Activated CD4-positive, alpha-beta memory T cell treated with anti-CD3 and anti-CD28 coated beads, Interleukin-2, amount 10 ng/mL, durations not matched to agents 7 days and 5 days (primary cell): ENCODE data around the gene YIF1B. TPM values are rescaled to one million over a fixed set of nuclear protein-coding genes. Genes with fewer than 3 reads are reported as not detected.

Experiments used
- CTCF ChIA-PET: fragments of 350-600 bp; sonication (Branson Sonifier 250); formaldehyde crosslinking; loops from one replicate; lab custom pipeline; 2021; ENCODE audit warnings: antibody characterized with exemption, inconsistent platforms; lab: Charles Lee
- POLR2A ChIA-PET: fragments of 350-600 bp; sonication (Branson Sonifier 250); formaldehyde crosslinking; loops from one replicate; lab custom pipeline; 2021; ENCODE audit warnings: antibody characterized with exemption; lab: Charles Lee
- DNase-seq: peaks from one replicate; pipeline ENCODE4 v3.0.0-alpha.2; 2020
- H3K27ac Mint-ChIP-seq: one replicate; pipeline ENCODE4 v1.8.0; 2021; ENCODE audit warnings: mild to moderate bottlenecking, mixed read lengths
- H3K27me3 Mint-ChIP-seq: one replicate; pipeline ENCODE4 v1.8.0; 2021; ENCODE audit warnings: mixed read lengths
- H3K36me3 Mint-ChIP-seq: one replicate; pipeline ENCODE4 v1.8.0; 2021; ENCODE audit warnings: low read depth, mixed read lengths
- H3K4me1 Mint-ChIP-seq: one replicate; pipeline ENCODE4 v1.8.0; 2021; ENCODE audit warnings: mixed read lengths
- H3K4me3 Mint-ChIP-seq: one replicate; pipeline ENCODE4 v1.8.0; 2021; ENCODE audit warnings: mild to moderate bottlenecking, mixed read lengths
- H3K9me3 Mint-ChIP-seq: one replicate; pipeline ENCODE4 v1.8.0; 2021; ENCODE audit warnings: mixed read lengths
- total RNA-seq, 2 experiments: library from RNA; stranded (reverse); gene quantifications; one replicate each; pipeline ENCODE4 v1.2.3, GENCODE V29; 2021

The YIF1B gene
- total RNA-seq, 2 experiments from 2014 or later, result 75.4 to 76.1 TPM

DNA sequence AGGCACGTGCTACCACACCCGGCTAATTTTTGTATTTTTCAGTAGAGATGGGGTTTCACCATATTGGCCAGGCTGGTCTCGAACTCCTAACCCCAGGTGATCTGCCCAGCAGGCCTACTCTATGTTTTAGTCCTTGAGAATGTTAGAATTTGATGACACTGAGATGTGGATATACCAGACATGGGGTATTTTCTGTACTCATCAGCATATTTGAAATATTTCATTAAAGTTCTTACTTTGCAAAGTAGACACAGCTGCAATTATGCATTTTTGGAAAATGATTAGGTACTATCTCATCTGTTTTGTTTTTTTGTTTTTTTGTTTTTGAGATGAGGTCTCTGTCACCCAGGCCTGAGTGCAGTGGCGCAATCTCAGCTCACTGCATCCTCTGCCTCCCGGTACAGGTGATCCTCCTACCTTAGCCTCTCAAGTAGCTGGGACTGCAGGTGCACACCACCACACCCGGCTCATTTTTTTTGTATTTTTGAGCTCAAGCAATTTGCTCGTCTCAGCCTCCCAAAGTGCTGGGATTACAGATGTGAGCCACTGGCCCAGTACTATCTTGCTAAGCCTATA, 38.7 kb downstream of the YIF1B start:
- ChIA-PET POLR2A (no interaction called here), CTCF (interaction anchor here (1.5 kb wide), 1 partner anchor 33 kb away, joined by 4 read pairs; no protein-coding TSS in a partner anchor)
- H3K9me3 Mint-ChIP-seq, result no peaks in the 10 kb centered on the region
- H3K27ac Mint-ChIP-seq, result no peak overlapping the region
- H3K4me3 Mint-ChIP-seq, result no peak overlapping the region
- H3K36me3 Mint-ChIP-seq, result no peaks in the 10 kb centered on the region
- no peaks in the 10 kb centered on the region for H3K27me3 Mint-ChIP-seq
- DNase-seq, result no peak
- peaks cover 5% of the 10 kb centered on the region for H3K4me1 Mint-ChIP-seq

DNA sequence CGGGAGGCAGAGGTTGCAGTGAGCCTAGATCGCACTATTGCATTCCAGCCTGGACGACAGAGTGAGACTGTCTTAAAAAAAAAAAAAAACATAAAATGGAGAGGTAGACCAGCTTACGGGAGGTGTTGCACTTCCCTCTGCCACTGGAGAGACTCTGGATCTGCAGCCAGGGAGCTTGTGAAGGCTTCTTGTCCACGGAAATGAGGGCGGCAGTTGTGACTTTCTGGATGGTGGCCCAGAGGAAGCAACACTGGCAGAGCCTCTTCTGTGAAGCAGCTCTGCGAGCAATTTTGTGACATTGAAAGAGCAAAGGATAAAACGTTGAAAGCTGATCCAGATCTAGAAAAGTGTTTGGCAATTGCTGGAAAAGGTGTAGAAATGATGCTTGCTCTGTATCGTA, 41.0 kb downstream of the YIF1B start:
- ChIA-PET CTCF (no interaction called here), POLR2A (interaction anchor here (1.1 kb wide), 1 partner anchor 9 kb away, joined by 3 read pairs; no protein-coding TSS in a partner anchor)
- no peaks in the 10 kb centered on the region for H3K36me3 Mint-ChIP-seq
- H3K27me3 Mint-ChIP-seq, result no peaks in the 10 kb centered on the region
- H3K9me3 Mint-ChIP-seq, result no peaks in the 10 kb centered on the region
- no peak overlapping the region for H3K4me3 Mint-ChIP-seq
- H3K4me1 Mint-ChIP-seq, result no peaks in the 10 kb centered on the region
- no peak for DNase-seq
- H3K27ac Mint-ChIP-seq, result no peak overlapping the region

DNA sequence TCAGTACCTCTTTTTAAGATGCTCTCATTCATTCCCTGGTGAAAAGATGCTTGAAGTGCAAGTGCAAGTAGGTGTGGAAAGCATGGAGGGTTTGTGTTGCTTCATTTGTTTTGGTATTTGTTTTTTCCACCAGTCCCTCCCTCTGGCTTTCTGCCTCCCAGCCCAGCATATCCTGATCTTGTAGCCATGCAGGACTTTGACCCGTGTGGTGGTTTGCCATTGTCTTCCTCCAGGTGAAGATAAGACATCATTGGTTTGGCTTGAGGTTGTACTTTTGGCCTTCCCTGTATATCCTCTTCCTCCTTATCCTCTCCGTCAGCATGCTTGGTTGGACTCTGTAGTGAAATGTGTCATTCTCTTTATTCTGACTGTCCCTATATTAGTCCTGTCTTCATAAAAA, 42.2 kb downstream of the YIF1B start:
- Mint-ChIP-seq H3K9me3 (no peaks in the 10 kb centered on the region), H3K36me3 (no peaks in the 10 kb centered on the region), H3K27me3 (no peaks in the 10 kb centered on the region), H3K4me3 (no peak overlapping the region), H3K4me1 (no peaks in the 10 kb centered on the region), H3K27ac (no peak overlapping the region)
- ChIA-PET POLR2A (no interaction called here), CTCF (no interaction called here)
- DNase-seq, result no peak

- no peaks in the 10 kb centered on the region for H3K27me3 Mint-ChIP-seq
- H3K4me3 Mint-ChIP-seq, result no peak overlapping the region
- DNase-seq, result no peak
- CTCF ChIA-PET, result interaction anchor here (1.1 kb wide), 1 partner anchor 13 kb away, joined by 4 read pairs; no protein-coding TSS in a partner anchor
- POLR2A ChIA-PET, result no interaction called here
- no peaks in the 10 kb centered on the region for H3K36me3 Mint-ChIP-seq
- no peak overlapping the region for H3K27ac Mint-ChIP-seq
- H3K4me1 Mint-ChIP-seq, result no peaks in the 10 kb centered on the region
- no peaks in the 10 kb centered on the region for H3K9me3 Mint-ChIP-seq
Observed at GRCh38 chr19:38270587-38271167, 45.1 kb downstream of the YIF1B start.

DNA sequence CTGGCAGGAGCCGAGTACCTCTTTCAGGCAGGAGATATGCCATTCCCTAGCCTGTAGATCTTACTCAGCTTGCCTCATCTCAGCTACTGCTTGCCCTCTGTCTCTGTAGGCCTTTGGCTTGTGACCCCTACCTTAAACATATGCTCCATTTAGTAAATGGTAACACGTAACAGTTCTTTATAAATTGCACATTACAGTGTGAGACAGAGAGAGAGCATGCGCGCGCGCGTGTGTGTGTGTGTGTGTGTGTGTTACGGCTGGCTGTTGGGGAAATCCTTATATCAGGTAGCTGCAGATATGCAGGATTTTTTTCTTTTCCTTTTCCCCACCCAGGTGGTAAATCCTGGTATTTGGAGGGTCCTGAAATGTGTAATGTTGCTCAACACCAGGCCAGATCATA, 47.2 kb downstream of the YIF1B start:
- DNase-seq, result no peak
- Mint-ChIP-seq H3K9me3 (no peaks in the 10 kb centered on the region), H3K27ac (no peak overlapping the region), H3K27me3 (peaks cover 6% of the 10 kb centered on the region), H3K36me3 (no peaks in the 10 kb centered on the region), H3K4me1 (peaks cover 12% of the 10 kb centered on the region), H3K4me3 (no peak overlapping the region)
- ChIA-PET POLR2A (no interaction called here), CTCF (interaction anchor here (1.2 kb wide), 1 partner anchor 35 kb away, joined by 5 read pairs; no protein-coding TSS in a partner anchor)

DNA sequence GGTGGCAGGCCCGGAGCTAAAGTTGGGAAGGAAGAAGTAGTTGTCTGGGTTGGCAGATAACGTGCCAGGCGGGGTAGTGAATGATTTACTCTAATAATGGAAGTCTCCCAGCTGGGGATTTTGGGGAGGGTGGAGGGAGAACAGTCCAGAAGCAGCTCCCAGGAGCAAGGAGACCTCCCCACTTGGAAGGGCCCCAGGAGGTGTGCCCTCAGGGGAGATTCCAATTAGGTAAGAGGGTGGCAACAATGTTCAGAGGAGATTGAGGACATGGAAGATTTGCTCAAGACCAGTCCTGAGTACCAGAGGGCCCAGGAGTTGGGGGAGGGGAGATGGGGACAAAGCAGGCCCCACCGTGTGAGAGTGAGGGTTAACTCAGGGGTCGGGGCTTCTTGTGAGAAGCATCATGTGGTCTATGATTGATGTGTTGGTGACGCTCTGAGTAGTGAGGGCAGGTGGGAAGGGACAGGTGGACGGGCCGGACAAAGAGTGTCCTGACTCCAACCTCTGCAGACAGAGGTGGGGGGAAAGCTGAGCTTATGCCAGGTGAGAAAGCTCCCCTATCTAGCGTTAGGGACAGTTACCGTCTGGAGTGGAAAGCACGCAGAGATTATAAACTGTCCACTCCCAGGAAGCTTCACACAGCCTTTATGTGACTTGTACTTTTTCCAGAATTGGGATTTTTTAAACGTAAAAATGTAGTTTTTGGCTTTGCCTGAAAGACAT, 47.8 kb downstream of the YIF1B start:
- Mint-ChIP-seq H3K27me3 (peaks cover 6% of the 10 kb centered on the region), H3K4me3 (no peak overlapping the region), H3K36me3 (no peaks in the 10 kb centered on the region), H3K4me1 (peaks cover 15% of the 10 kb centered on the region), H3K27ac (no peak overlapping the region), H3K9me3 (no peaks in the 10 kb centered on the region)
- CTCF ChIA-PET, result interaction anchor here (1.2 kb wide), 1 partner anchor 35 kb away, joined by 5 read pairs; no protein-coding TSS in a partner anchor
- POLR2A ChIA-PET, result no interaction called here
- DNase-seq, result no peak

DNA sequence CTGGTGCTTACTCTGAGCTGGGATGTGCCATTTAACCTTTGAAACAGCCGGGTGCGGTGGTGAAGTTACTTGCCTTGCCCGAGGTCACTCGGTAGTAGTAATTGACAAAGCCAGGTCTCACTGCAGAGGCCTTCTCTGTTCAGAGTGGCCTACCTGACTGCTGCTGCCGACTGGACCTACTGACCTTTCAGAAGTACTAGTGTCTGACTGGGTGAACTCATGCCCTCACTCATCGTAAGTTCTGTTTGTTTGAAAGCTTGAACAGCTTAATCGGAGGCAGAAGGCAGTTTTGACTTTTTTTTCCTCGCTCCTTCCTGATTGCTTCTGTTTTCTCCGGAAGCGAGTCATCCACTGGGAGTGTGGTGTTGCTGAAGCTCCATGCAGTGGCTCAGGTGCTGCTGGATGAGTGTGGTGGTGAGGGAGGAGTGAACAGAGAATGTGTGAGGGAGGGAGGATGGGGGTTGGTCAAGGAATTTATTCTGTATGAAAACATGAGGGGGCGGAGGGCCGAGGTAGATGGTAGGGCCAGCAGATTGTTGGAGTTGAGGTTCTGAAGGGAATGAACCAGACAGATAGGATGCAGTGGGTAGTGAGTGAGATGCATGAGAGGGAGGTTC, 48.7 kb downstream of the YIF1B start:
- Mint-ChIP-seq H3K27me3 (peaks cover 6% of the 10 kb centered on the region), H3K36me3 (no peaks in the 10 kb centered on the region), H3K4me1 (peaks cover 17% of the 10 kb centered on the region), H3K4me3 (no peak overlapping the region), H3K27ac (no peak overlapping the region), H3K9me3 (no peaks in the 10 kb centered on the region)
- DNase-seq, result no peak
- ChIA-PET CTCF (no interaction called here), POLR2A (no interaction called here)

DNA sequence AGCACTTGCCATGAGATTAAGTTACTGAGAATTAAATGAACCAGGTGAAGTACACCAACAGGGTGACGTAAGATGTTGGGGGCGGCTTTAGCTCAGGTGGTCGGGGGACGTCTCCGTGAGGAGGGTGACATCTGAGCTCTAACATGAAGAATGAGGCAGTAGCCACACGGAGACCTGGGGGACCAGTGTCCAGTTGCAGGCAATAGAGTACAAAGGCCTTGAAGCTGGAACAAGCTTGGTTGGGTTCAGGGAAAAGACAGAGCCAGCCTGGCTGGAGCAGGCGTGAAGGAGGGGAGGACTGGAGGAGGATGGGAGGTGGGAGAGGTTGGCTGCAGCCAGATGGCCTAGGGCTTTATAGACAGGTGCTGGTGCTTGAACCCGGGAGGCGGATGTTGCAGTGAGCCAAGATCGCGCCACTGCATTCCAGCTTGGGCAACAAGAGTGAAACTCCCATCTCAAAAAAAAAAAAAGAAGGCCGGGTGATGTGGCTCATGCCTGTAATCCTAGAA, 49.8 kb downstream of the YIF1B start:
- DNase-seq, result no peak
- ChIA-PET CTCF (interaction anchor here (0.8 to 1.0 kb wide), 4 partner anchors 11 to 137 kb away, joined by 3 to 7 read pairs (median 3); partner anchors contain the start of gene FAM98C), POLR2A (interaction anchor here (0.8 to 1.2 kb wide), 4 partner anchors 9 to 108 kb away, joined by 3 to 4 read pairs (median 3); partner anchors contain the start of gene PSMD8)
- no peak overlapping the region for H3K4me3 Mint-ChIP-seq
- H3K27ac Mint-ChIP-seq, result no peak overlapping the region
- no peaks in the 10 kb centered on the region for H3K9me3 Mint-ChIP-seq
- H3K36me3 Mint-ChIP-seq, result no peaks in the 10 kb centered on the region
- peaks cover 17% of the 10 kb centered on the region for H3K4me1 Mint-ChIP-seq
- H3K27me3 Mint-ChIP-seq, result peaks cover 6% of the 10 kb centered on the region

DNA sequence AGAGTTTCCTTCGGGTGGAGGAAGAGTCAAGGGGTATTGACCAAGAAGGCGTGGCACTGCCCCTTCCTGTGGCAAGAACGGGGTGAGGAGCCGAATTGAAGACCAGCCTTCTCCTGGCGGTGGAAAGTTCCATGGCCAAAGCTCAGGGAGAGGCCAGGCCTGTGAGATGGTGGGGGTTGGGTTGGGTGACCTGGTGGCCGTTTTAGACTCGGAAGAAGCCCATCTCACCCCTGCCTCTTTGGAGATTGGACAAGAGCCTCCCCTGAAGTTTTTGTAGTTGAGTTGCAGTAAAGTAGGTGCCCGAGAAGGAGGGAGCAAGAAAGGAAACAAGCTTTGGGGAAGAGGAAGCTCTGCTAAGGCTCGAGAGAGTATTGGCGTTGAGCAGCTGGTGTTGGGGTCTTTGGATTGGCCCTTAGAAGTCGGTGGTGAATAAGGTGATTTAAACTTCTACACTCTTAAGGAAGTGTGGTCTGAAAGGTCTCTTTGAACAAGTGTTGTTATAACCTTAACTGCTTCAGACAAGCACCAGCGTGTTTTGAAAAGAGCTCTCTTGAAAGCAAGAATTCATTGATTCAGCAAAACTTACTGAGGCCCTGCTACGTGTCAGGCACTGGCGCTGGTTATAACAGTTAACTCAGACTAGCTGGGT, 50.4 kb downstream of the YIF1B start:
- Mint-ChIP-seq H3K27me3 (peaks cover 6% of the 10 kb centered on the region), H3K4me3 (peak overlapping the region; percentile 61), H3K27ac (peak overlapping the region; percentile 12), H3K4me1 (peaks cover 17% of the 10 kb centered on the region), H3K36me3 (no peaks in the 10 kb centered on the region), H3K9me3 (no peaks in the 10 kb centered on the region)
- CTCF ChIA-PET, result interaction anchor here (0.8 to 1.0 kb wide), 4 partner anchors 11 to 137 kb away, joined by 3 to 7 read pairs (median 3); partner anchors contain the start of gene FAM98C
- no peak for DNase-seq
- POLR2A ChIA-PET, result interaction anchor here (0.8 to 1.2 kb wide), 4 partner anchors 9 to 109 kb away, joined by 3 to 4 read pairs (median 3); partner anchors contain the start of gene PSMD8

- peaks cover 17% of the 10 kb centered on the region for H3K4me1 Mint-ChIP-seq
Observed at GRCh38 chr19:38264486-38265212, 51.1 kb downstream of the YIF1B start, which contains the start of gene SPINT2. SPINT2 (plus strand) TSS chr19:38264573; CDS start chr19:38264893, 320 bp downstream.

GRCh38 chr19:38263689-38264485, 51.9 kb downstream of the YIF1B start:
- CTCF ChIA-PET, result interaction anchor here (1.1 kb wide), 1 partner anchor 29 kb away, joined by 9 read pairs; no protein-coding TSS in a partner anchor
- DNase-seq, result peak; percentile 63
- POLR2A ChIA-PET, result interaction anchor here (1.3 to 1.4 kb wide), 2 partner anchors 72 to 110 kb away, joined by 3 to 6 read pairs; partner anchors contain the start of genes CATSPERG and PSMD8
- H3K36me3 Mint-ChIP-seq, result no peaks in the 10 kb centered on the region
- peak overlapping the region; percentile 50 for H3K27ac Mint-ChIP-seq
- H3K9me3 Mint-ChIP-seq, result no peaks in the 10 kb centered on the region
- peak overlapping the region; percentile 67 for H3K4me3 Mint-ChIP-seq
- peaks cover 17% of the 10 kb centered on the region for H3K4me1 Mint-ChIP-seq
- H3K27me3 Mint-ChIP-seq, result peaks cover 6% of the 10 kb centered on the region

More at GRCh38 chr19:38264486-38265212, 51.1 kb downstream of the YIF1B start, which contains the start of gene SPINT2:
- Mint-ChIP-seq H3K4me3 (peak within 1 kb of the TSS; percentile 67), H3K9me3 (no peaks in the 10 kb centered on the region), H3K27me3 (peaks cover 6% of the 10 kb centered on the region), H3K27ac (peak within 1 kb of the TSS; percentile 50), H3K36me3 (no peaks in the 10 kb centered on the region)
- DNase-seq, result no peak
- ChIA-PET CTCF (interaction anchor here (1.1 kb wide), 1 partner anchor 30 kb away, joined by 9 read pairs; no protein-coding TSS in a partner anchor), POLR2A (interaction anchor here (1.2 to 1.4 kb wide), 4 partner anchors 17 to 110 kb away, joined by 3 to 6 read pairs (median 4); partner anchors contain the start of genes CATSPERG and PSMD8)
